HepG2 (cell line): ENCODE results near the gene CCDC158. TPM values are rescaled to one million over a fixed set of nuclear protein-coding genes. Genes with fewer than 3 reads are reported as not detected.

Source experiments
- ASH2L ChIP-seq: fragments of 300-600, 200-600 bp; sonication (generic); IDR thresholded peaks from 2 replicates; pipeline ENCODE4 v1.7.0; 2017; ENCODE audit warnings: low read depth, mild to moderate bottlenecking, moderate library complexity, mixed read lengths, low read length; ENCODE audit not compliant: insufficient read length
- ATF2 ChIP-seq: sonication (generic); formaldehyde crosslinking; IDR thresholded peaks from 2 replicates; pipeline ENCODE4 v1.4.0; 2020; ENCODE audit warnings: missing genetic modification reagents
- BCLAF1 ChIP-seq: fragments of 450-650 bp; IDR thresholded peaks from 2 replicates; pipeline ENCODE4 v1.6.1; 2017; ENCODE audit warnings: mild to moderate bottlenecking
- DDIT3 ChIP-seq: sonication (generic); formaldehyde crosslinking; IDR thresholded peaks from 2 replicates; pipeline ENCODE4 v1.4.0; 2020; ENCODE audit warnings: mild to moderate bottlenecking, missing genetic modification reagents
- HMG20B ChIP-seq: conservative IDR thresholded peaks from 2 replicates; pipeline ENCODE4 v1.6.1; 2016; ENCODE audit warnings: missing genetic modification reagents, missing compliant biosample characterization
- HNRNPLL ChIP-seq: fragments of 200-400 bp; formaldehyde crosslinking; IDR thresholded peaks from 2 replicates; pipeline ENCODE4 v1.6.1; 2017; ENCODE audit warnings: mild to moderate bottlenecking, low read depth, low read length; ENCODE audit not compliant: poor library complexity, severe bottlenecking
- KDM3A ChIP-seq: IDR thresholded peaks from 2 replicates; pipeline ENCODE4 v1.6.1; 2018; ENCODE audit warnings: low read depth, missing compliant biosample characterization
- MZF1 ChIP-seq: sonication (generic); formaldehyde crosslinking; IDR thresholded peaks from 2 replicates; pipeline ENCODE4 v1.8.1; 2023; ENCODE audit warnings: mild to moderate bottlenecking, missing genetic modification reagents, borderline replicate concordance
- NFYC ChIP-seq: IDR thresholded peaks from 2 replicates; pipeline ENCODE4 v1.6.1; 2016; ENCODE audit warnings: missing genetic modification reagents, missing compliant biosample characterization
- NONO ChIP-seq, 2 experiments: fragments of 450-650 bp in 1 of 2; sonication (generic) in 1 of 2; formaldehyde crosslinking in 1 of 2; IDR thresholded peaks in 1 of 2; conservative IDR thresholded peaks in 1 of 2; 2 replicates each; pipeline versions ENCODE4 v1.6.1 to v1.8.0; 2017 to 2022; ENCODE audit warnings: mild to moderate bottlenecking in 1 of 2, missing genetic modification reagents in 1 of 2, moderate library complexity in 1 of 2
- REXO4 ChIP-seq: sonication (generic); formaldehyde crosslinking; IDR thresholded peaks from 2 replicates; pipeline ENCODE4 v1.8.0; 2022; ENCODE audit warnings: missing genetic modification reagents, mild to moderate bottlenecking, borderline replicate concordance
- SALL1 ChIP-seq: sonication (generic); formaldehyde crosslinking; IDR thresholded peaks from 2 replicates; pipeline ENCODE4 v1.8.0; 2022; ENCODE audit warnings: mild to moderate bottlenecking, missing genetic modification reagents
- SIX1 ChIP-seq: sonication (generic); formaldehyde crosslinking; IDR thresholded peaks from 2 replicates; pipeline ENCODE4 v1.4.0; 2020; ENCODE audit warnings: missing genetic modification reagents, borderline replicate concordance
- TCF7L2 ChIP-seq: IDR thresholded peaks from 2 replicates; pipeline ENCODE4 v1.6.1; 2011; ENCODE audit warnings: mild to moderate bottlenecking, low read depth, low read length, moderate library complexity
- ZNF274 ChIP-seq: sonication (generic); formaldehyde crosslinking; IDR thresholded peaks from 2 replicates; pipeline ENCODE4 v1.5.1; 2020; ENCODE audit warnings: mild to moderate bottlenecking, missing genetic modification reagents
- ZNF546 ChIP-seq: sonication (generic); formaldehyde crosslinking; conservative IDR thresholded peaks from 2 replicates; pipeline ENCODE4 v1.8.1; 2023; ENCODE audit warnings: mild to moderate bottlenecking, missing genetic modification reagents
- ZNF674 ChIP-seq: sonication (generic); formaldehyde crosslinking; IDR thresholded peaks from 2 replicates; pipeline ENCODE4 v1.5.0; 2020; ENCODE audit warnings: low read depth, mild to moderate bottlenecking, missing genetic modification reagents
- ZNF772 ChIP-seq: sonication (generic); formaldehyde crosslinking; IDR thresholded peaks from 2 replicates; pipeline ENCODE4 v1.5.0; 2020; ENCODE audit warnings: mild to moderate bottlenecking, missing genetic modification reagents
- ZNF850 ChIP-seq: sonication (generic); formaldehyde crosslinking; conservative IDR thresholded peaks from 2 replicates; pipeline ENCODE4 v1.9.0; 2021; ENCODE audit warnings: mild to moderate bottlenecking, missing genetic modification reagents
- polyA plus RNA-seq, 8 experiments: library from polyadenylated mRNA; depleted of rRNA in 3 of 8; stranded (reverse) in 7 of 8; unstranded in 1 of 8; fragments of >200 nt; fragmentation: Illumina TruSeq in 4 of 8; extraction: Trizol in 4 of 8; gene quantifications; 2 replicates each; pipeline versions ENCODE4 v1.2.1 to v1.2.3, GENCODE V29; 2011 to 2016; ENCODE audit warnings: low read depth in 4 of 8, missing spikeins in 1 of 8, mixed read lengths in 1 of 8; ENCODE audit not compliant: insufficient read depth in 1 of 8
- total RNA-seq, 5 experiments: library from RNA; depleted of rRNA; stranded (reverse); fragments of >200 nt; fragmentation: Illumina TruSeq; extraction: Trizol; gene quantifications; 2 replicates each; pipeline ENCODE4 v1.2.3, GENCODE V29; 2016; ENCODE audit warnings: low read depth in 1 of 5

The CCDC158 gene
- total and polyA plus RNA-seq, 2 of the 13 experiments (the other 11 are each of a cell fraction or from before 2014, with no cell fraction given): not detected

- no peak for TF ChIP-seq BCLAF1
- no peak for TF ChIP-seq ZNF546 (CRISPR knock-in tag)
- TF ChIP-seq KDM3A (CRISPR knock-in tag): peak; percentile 34; the same call in 1 of the 2 replicates
- peak; percentile 75 for TF ChIP-seq ASH2L
- no peak for TF ChIP-seq REXO4 (CRISPR knock-in tag)
- peak; percentile 32; the same call in 1 of the 2 replicates for TF ChIP-seq ZNF772
- TF ChIP-seq ZNF850: 0 out of 2 replicates have a peak, but pooled peaks have one; percentile 32
- TF ChIP-seq HNRNPLL: peak; percentile 99
- peak; percentile 28; the same call in 1 of the 2 replicates for TF ChIP-seq ATF2 (CRISPR knock-in tag)
- no peak for TF ChIP-seq DDIT3 (CRISPR knock-in tag)
- TF ChIP-seq ZNF274 (CRISPR knock-in tag): no peak
- 0 out of 2 replicates have a peak, but pooled peaks have one; percentile 52 for TF ChIP-seq ZNF674
- no peak for TF ChIP-seq SIX1 (CRISPR knock-in tag)
- no peak for TF ChIP-seq HMG20B
- no peak for TF ChIP-seq NONO (IDR thresholded peaks at IDR 0.05)
- peak; percentile 80 for TF ChIP-seq NONO (CRISPR knock-in tag; conservative IDR thresholded peaks at IDR 0.05)
- TF ChIP-seq SALL1 (CRISPR knock-in tag): peak; percentile 52; the same call in 1 of the 2 replicates
- no peak for TF ChIP-seq TCF7L2
- TF ChIP-seq MZF1 (CRISPR knock-in tag): no peak
- TF ChIP-seq NFYC (CRISPR knock-in tag): no peak
Observed at GRCh38 chr4:76305971-76306881, 114.7 kb downstream of the CCDC158 start, which contains the start of gene STBD1 (continued).
